ENCODE data around the gene IQCK.
A peak's percentile ranks its signal among the peaks of the same experiment; 100 is the strongest.

IQCK gene

GRCh38 chr16:19892902-19893301, 174.8 kb downstream of the IQCK start:
- no peak for DNase-seq

GRCh38 chr16:19894586-19894985, 176.5 kb downstream of the IQCK start:
- no peak for DNase-seq

- DNase-seq, result no peak
Observed at GRCh38 chr16:19896951-19897350, 178.9 kb downstream of the IQCK start.

DNA sequence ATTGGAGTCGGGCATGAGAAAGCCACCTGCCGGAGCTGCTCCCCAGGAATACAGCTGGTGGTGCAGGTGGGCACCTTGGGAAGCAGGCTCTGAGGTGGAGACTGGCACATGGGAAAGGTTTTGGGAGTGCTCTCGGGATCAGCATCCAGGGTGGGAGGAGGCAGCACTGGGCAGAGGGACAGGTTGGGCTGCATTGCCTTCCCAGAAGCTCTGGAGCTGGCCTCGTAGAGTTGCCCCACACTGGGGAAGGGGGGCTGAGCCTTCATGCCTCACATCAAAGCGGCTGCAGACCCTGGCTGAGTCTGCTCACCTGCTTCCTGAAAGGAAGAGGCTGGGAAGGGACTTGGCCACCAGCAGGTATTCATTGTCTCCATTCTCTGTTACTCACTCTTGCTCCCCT, 180.1 kb downstream of the IQCK start:
- DNase-seq, result no peak

DNA sequence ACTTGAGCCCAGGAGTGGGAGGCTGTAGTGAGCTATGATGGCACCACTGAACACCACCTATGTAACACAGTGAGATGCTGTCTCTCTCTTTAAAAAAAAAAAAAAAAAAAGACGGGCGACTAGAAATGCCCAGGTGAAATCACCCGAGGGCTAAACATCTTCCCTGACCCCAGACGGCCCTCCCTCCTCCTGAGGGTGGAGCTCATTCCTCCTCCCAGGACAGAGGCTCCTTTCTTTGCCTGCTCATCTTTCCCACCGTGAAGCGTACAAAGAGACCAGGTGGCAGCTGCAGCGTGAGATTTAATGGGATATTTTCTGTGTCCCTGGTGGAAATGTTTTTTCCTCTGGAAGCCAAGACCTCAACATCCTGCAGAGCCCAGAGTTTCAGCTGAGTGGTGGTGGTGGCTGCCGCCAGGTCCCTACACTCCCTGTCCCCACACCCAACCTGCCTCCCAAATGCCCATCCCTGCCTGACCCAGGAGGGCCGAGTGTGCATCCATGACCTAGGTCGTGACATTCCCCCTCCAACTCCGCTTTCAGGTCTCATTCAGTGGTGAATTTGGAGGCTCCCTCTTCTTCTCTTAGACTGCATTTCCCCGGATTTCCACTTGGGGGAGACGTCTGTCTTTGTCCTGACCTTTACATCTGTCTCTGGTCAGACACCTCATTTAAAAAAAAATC, 181.0 kb downstream of the IQCK start:
- DNase-seq, result no peak

DNA sequence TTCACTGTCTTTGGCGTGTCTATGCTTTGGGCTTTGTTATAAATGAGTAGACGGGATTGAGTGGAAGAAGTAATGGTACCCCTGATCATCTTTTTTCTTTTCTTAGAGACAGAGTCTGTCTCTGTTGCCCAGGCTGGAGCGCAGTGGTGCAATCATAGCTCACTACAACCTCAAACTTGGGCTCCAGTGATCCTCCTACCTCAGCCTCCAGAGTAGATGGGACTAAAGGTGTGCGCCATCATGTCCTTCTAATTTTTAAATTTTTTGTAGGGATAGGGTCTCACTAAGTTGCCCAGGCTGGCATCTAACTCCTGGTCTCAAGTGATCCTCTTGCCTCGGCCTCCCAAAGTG, 181.5 kb downstream of the IQCK start:
- DNase-seq, result no peak

DNA sequence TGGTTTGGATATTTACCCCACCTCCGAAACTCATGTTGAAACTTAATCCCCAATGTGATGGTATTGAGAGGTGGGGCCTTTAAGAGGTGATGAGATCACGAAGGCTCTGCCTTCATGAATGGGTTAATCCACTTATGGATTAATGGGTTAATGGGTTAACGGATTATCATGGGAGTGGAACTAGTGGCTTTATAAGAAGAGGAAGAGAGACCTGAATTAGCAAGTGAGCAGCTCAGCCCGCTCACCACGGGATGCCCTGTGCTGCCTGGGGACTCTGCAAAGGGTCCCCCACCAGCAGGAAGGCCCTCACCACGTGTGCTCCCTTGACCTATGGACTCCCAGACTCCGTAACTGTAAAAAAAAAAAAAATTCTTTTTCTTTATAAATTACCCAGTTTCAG, 183.1 kb downstream of the IQCK start:
- no peak for DNase-seq

DNA sequence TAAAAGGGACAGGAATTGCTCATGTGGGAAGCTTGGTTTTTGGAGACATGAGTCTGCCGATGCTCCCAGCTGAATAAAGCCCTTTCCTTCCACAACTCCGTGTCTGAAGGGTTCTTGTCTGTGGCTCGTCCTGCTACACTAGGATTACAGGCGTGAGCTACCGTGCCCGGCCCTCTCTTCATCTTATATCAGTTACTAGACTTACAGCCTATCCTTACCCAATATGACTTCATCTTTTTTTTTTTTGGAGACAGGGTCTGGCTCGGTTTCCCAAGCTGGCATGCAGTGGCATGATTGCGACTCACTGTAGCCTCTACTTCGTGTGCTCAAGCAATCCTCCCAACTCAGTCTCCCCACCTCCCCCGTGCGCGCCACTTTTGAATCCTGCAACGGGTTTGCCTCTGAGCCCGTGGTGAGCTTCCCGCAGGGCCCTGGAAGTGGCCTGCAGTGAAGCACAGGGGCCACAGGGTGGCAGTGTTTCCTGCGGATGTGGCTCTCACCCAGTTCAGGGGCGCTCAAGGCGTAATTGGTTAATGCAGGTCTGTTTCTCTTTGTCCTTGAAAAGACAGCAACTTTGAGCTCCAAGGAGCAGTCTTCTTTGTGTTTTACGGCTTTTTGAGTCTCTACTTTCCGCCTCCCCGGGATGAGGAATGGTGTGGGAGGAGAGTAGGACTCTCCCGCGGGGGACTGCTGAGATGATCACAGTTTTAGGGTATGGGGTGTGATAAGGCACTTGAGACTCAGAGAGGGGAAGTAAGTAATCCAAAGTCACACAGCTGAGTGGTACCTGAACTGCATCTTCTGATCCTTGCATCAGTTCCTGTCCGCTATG, 189.3 kb downstream of the IQCK start:
- peak; percentile 6 for DNase-seq

Data from NCI-H446 treated with DMSO at 0.1 percent for 48 hours (cell line).